Stimulated activated CD8-positive, alpha-beta memory T cell treated with anti-CD3 and anti-CD28 coated beads, Interleukin-7, amount 100 ng/mL, for 1 hour (primary cell): Measurements from ENCODE around the gene CPNE4.
"Not testable (repeated sequence)": the region's sequence is repeated elsewhere in the genome, so short reads cannot be mapped to it uniquely, and the experiment has no call there.

Experiments
- DNase-seq, 2 donors: peaks; one replicate each; pipeline ENCODE4 v3.0.0-alpha.2; 2020; ENCODE audit warnings: low read depth in 2 of 2

Gene CPNE4

GRCh38 chr3:132016061-132017041 lies 18.5 kb downstream of the CPNE4 start:
- DNase-seq = no peak

GRCh38 chr3:132014105-132014504 lies 20.7 kb downstream of the CPNE4 start:
- no peak for DNase-seq

GRCh38 chr3:132009241-132009640 lies 25.6 kb downstream of the CPNE4 start:
- DNase-seq = no peak

DNA sequence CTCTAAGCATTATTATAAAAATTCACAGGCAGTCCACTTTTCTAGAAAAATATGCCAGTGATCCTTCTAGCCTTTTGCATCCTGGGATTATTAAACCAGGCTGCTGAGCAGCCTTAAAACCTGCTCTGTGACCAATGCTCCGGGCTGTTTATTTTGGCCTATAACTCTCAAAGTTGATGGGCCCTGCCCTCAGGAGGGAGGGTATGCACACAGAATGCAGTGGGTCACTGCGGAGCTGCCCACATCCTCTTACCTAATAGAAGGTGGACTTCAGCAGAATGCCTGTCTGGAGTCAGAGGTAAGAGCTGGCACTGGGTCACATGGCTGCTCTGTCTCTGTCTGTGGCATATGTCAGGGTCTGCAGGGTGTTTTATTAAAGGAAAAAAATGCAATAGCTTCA lies 26.0 kb downstream of the CPNE4 start:
- no peak for DNase-seq

DNA sequence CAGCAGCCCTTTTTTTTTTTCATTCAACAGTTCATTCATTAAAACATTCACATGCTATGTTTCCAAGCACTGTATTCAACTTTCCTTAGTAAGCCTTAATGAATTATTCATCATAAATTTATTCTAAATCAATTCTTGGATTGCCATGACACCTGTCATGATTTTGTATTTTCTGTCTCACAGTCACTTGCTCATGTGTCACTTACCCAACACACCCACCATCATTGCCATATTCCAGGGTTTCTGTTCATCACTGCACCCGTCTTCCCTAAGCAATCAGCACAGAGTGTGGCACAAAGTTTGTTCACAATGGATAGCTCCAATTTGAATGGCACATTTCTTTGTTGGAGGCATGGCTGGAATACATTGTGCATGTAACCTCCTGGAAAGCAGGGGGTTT lies 27.2 kb downstream of the CPNE4 start:
- no peak for DNase-seq

DNA sequence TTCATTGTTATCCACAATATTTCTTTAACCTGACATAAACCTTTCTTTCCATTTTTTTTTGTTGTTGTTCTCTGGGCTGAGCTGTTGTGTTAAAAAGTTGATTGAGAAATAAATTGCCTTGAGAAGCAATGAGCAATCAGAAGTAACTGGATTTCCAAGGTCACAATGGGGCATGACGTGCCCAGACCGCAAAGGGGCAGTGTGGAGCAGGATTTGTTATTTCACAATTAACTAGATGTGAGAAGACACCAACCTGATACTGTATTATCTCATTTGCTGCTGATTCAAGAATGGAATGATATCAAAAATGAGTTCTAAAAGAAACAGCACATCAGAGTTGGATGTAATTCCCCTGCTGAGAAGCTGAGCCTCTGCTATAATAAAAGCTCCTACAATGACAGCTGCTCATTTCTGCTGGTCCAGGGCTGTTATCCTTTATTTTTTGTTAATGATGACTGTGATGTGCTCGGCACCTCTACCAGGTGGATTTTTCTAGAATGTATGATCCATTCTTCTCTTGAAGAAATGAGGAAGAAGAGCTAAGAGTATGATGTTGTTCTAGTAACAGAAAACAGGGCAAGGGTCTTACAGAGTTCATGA lies 28.1 kb downstream of the CPNE4 start:
- no peak for DNase-seq

- DNase-seq = no peak
These were observed 30.2 kb downstream of the CPNE4 start for GRCh38 chr3:132004571-132004970.

DNA sequence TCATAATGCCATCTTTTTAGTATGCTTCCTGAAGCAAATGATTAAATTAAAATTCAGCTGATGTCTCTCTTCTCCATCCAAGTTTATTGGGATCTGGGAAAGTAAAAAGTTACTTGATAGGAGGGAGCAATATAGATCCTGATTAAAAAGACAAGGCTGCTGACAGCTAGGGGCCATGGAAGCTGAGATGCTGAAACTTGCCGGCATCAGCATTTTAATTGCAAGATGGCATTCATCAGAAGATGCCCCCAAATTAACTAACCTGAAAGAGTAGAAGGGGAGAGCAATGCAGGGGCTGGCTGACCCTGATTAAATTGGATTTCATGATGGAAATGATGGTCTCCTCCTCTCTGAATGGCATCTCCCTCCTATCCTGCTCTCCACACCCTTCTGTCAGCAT lies 31.1 kb downstream of the CPNE4 start:
- no peak for DNase-seq

DNA sequence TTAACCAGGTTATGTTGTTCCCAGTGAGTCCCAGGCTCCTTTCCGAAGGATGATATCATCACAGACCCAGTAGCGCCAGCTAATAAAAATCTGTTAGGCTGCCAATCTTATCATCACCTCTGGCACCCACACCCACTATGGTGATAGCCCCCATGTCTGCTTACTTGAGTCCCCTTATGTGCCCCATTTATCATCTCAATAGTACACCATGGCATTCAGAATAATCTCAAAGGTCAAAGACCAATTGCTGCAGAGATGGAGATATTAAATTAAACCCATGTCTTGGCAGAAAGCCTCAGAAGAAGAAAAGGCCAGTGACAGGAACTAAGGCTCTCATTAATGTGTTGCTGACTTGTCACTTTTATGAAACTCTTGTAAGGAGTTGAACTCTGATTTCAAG lies 32.8 kb downstream of the CPNE4 start:
- no peak for DNase-seq

GRCh38 chr3:132001036-132001435 lies 33.8 kb downstream of the CPNE4 start:
- no peak for DNase-seq

- DNase-seq = no peak
These were observed 36.8 kb downstream of the CPNE4 start for GRCh38 chr3:131998027-131998426.

- no peak for DNase-seq
These were observed 38.9 kb downstream of the CPNE4 start for GRCh38 chr3:131995891-131996290.

- no peak for DNase-seq
These were observed 45.5 kb downstream of the CPNE4 start for GRCh38 chr3:131989318-131989717.

GRCh38 chr3:131988209-131988608 lies 46.6 kb downstream of the CPNE4 start:
- no peak for DNase-seq

- no peak for DNase-seq
These were observed 51.1 kb downstream of the CPNE4 start for GRCh38 chr3:131983689-131984088.

DNA sequence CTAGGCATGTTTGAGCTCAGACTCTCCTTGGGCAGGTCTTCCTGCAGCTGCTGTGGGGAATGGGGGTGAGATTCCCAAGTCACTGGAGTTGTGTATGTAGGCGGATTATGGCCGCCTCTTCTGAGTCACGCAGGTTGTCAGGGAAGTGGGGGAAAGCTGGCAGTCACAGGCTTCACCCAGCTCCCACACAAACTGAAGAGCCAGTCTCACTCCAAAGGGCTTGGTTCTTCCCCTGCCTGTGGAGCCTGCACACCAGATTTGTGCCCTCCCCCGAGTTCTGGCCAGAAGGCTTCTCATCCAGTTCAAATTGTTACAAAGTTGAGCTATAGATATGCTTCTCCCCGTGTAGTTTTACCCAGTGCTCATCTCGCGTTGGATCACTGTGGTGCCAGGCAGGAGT lies 53.5 kb downstream of the CPNE4 start:
- no peak for DNase-seq

DNA sequence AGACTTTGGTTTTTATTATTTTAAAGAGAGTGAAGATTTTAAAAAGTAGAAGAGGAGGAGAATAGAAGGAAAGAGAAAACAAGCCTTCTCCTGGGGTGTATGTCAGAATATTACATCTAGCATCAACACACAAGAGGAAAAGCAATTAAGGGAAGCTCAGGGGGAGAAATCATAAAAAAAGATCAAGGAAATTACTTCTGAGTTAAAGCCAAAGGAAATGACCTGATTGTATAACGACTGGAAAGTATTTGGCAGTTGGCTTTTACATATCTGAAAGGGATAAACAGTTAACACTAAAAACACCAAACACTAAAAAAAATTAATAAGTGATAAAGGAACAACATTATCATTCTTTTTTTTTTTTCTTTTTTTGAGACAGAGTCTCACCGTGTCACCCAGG lies 58.4 kb downstream of the CPNE4 start:
- no peak for DNase-seq

GRCh38 chr3:131975047-131975446 lies 59.8 kb downstream of the CPNE4 start:
- DNase-seq = no peak

GRCh38 chr3:131973731-131974130 lies 61.1 kb downstream of the CPNE4 start:
- DNase-seq = no peak

- no peak for DNase-seq
These were observed 62.3 kb downstream of the CPNE4 start for GRCh38 chr3:131972550-131972949.

- no peak for DNase-seq
These were observed 62.7 kb downstream of the CPNE4 start for GRCh38 chr3:131972091-131972490.

GRCh38 chr3:131963442-131963841 lies 71.4 kb downstream of the CPNE4 start:
- not testable (repeated sequence) for DNase-seq

- DNase-seq = no peak
These were observed 71.8 kb downstream of the CPNE4 start for GRCh38 chr3:131962982-131963381.
